ENCODE results near the gene PLA2G2C. TPM values are rescaled to one million over a fixed set of nuclear protein-coding genes. Genes with fewer than 3 reads are reported as not detected.

PLA2G2C gene
- total RNA-seq, 2 experiments from 2014 or later: 0.94 to 0.95 TPM

DNA sequence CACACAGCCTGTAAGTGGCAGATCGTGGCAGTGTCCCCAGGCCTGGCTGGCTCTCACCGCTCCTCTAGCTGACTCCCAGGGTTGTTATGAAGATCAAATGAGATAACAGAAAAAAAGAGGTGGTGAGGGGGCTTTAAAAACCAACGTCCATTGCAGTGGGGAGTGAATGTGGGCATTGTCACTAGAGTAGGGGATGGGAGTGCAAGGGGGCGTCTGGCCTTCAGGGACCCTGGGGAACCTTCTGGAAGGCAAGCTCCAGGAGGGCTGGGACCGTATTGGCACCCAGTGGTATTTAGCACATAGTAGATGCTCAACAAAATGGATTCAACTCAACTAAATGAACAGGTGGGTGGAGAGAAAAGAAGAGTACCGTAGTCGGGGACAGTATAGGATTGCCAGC, 70.4 kb downstream of the PLA2G2C start:
- CTCF ChIA-PET: no interaction called here
- intact Hi-C loops (cut with micrococcal nuclease): no loop called here
- no peaks in the 10 kb centered on the region for H3K4me1 Mint-ChIP-seq (ENCODE audit: low read depth)
- H3K4me3 Mint-ChIP-seq: no peak overlapping the region
- H3K9me3 Mint-ChIP-seq: no peaks in the 10 kb centered on the region
- peaks cover 8% of the 10 kb centered on the region for H3K27me3 Mint-ChIP-seq (ENCODE audit: low read depth)
- no peak for DNase-seq
- H3K27ac Mint-ChIP-seq: no peak overlapping the region
- H3K36me3 Mint-ChIP-seq (ENCODE audit: low read depth): no peaks in the 10 kb centered on the region

DNA sequence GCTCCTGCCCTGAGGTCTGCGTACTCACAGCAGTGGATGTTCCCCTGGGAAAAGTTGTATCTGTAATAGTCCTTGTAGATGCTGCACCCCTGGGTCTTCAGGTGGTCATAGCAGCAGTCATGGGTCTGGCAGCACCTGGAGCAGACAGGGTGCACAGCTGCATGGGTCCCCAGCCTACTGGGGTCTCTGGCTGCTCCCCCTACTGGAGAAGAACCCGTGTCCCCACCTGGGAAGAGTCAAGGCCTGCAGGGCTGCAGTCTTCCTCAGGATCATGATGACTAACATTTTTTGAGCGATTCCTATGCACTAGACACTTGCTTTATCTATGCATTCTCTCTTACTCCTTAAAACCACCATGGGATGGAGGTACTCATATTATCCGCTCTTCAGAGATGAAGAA, 70.8 kb downstream of the PLA2G2C start:
- Mint-ChIP-seq H3K36me3 (ENCODE audit: low read depth) (no peaks in the 10 kb centered on the region), H3K27me3 (ENCODE audit: low read depth) (peaks cover 8% of the 10 kb centered on the region), H3K4me3 (no peak overlapping the region), H3K4me1 (ENCODE audit: low read depth) (no peaks in the 10 kb centered on the region), H3K27ac (no peak overlapping the region), H3K9me3 (no peaks in the 10 kb centered on the region)
- CTCF ChIA-PET: interaction anchor here (1.7 kb wide), 1 partner anchor 37 kb away, joined by 5 read pairs; no protein-coding TSS in a partner anchor
- intact Hi-C loops (cut with micrococcal nuclease): no loop called here
- DNase-seq: no peak

DNA sequence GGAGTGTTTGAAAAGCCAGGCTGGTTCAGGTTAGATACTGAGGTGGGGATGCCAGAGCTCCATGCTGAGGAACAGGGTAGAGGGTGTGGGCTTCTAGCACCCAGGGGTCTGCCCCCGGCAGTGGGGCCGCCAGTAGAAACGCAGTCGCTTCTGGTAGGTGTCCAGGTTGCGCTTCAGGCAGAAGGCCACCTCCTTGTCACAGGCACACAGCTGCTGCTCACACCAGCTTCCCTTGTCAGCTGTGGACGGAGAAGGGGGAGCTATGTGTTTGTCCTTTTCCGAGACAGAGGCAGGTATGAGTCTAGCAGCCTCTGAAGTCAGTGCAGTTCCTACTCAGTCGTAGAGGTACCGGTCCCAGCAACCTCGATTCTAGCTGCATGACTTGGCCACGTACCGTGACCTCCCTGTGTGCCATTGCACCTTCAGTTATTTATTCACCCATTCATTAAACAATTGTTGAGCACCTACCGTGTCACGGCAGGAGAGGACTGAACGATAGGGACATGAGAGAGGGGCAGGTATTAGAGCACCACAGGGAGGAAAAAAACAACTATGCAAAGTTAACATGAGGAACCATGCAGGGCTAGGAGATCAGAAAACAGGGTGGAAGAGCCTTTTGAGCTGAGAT, 72.2 kb downstream of the PLA2G2C start:
- CTCF ChIA-PET: interaction anchor here (1.1 to 1.7 kb wide), 2 partner anchors 12 to 38 kb away, joined by 3 to 5 read pairs; no protein-coding TSS in a partner anchor
- H3K4me3 Mint-ChIP-seq: no peak overlapping the region
- peaks cover 11% of the 10 kb centered on the region for H3K27me3 Mint-ChIP-seq (ENCODE audit: low read depth)
- no peaks in the 10 kb centered on the region for H3K36me3 Mint-ChIP-seq (ENCODE audit: low read depth)
- no peak overlapping the region for H3K27ac Mint-ChIP-seq
- H3K9me3 Mint-ChIP-seq: no peaks in the 10 kb centered on the region
- intact Hi-C loops (cut with micrococcal nuclease): no loop called here
- no peak for DNase-seq
- H3K4me1 Mint-ChIP-seq (ENCODE audit: low read depth): no peaks in the 10 kb centered on the region

Other genes starting within 250 kb of the PLA2G2C start
- gene PLA2G2A, start 206.9 kb downstream of the PLA2G2C start, total RNA-seq: not detected
- gene PLA2G5, start 116.3 kb downstream of the PLA2G2C start, total RNA-seq: not detected
- under 1 TPM; 0.19 to 0.35 TPM for gene PLA2G2D, start 67.0 kb downstream of the PLA2G2C start, total RNA-seq
- not detected for gene PLA2G2F, start 47.2 kb downstream of the PLA2G2C start, total RNA-seq
- under 1 TPM; 0.27 to 0.33 TPM for gene UBXN10, start 422 bp downstream of the PLA2G2C start, total RNA-seq
- not detected for gene VWA5B1, start 104.4 kb upstream of the PLA2G2C start, total RNA-seq